Vagina (tissue), 2 donors: ENCODE data around the gene KPNB1. TPM values are rescaled to one million over a fixed set of nuclear protein-coding genes. Genes with fewer than 3 reads are reported as not detected.

Source experiments
- DNase-seq, 2 donors: peaks; one replicate each; pipeline ENCODE4 v3.0.0-alpha.2; 2017; ENCODE audit errors: extremely low spot score in 2 of 2
- H3K27ac ChIP-seq: fragments of 200-600 bp; sonication (generic); one replicate; pipeline ENCODE4 v1.5.1; 2019
- H3K27me3 ChIP-seq: fragments of 200-600 bp; sonication (generic); one replicate; pipeline ENCODE4 v1.5.1; 2019
- H3K36me3 ChIP-seq, 2 donors: fragments of 200-600 bp; sonication (generic); one replicate each; pipeline ENCODE4 v1.5.1; 2017 to 2019
- H3K4me1 ChIP-seq: fragments of 200-600 bp; sonication (generic); one replicate; pipeline ENCODE4 v1.5.1; 2019
- H3K4me3 ChIP-seq, 2 donors: fragments of 200-600 bp; sonication (generic); 1 replicate in 1 of 2; 2 replicates in 1 of 2; pipeline ENCODE4 v1.5.1; 2016 to 2019
- H3K9me3 ChIP-seq: fragments of 200-600 bp; sonication (generic); one replicate; pipeline ENCODE4 v1.5.1; 2019
- CTCF ChIP-seq, 3 experiments: fragments of 450-650 bp in 2 of 3; fragments of 200-600 bp in 1 of 3; sonication (generic) in 1 of 3; IDR thresholded peaks; one replicate each; pipeline ENCODE4 v1.5.1; 2017 to 2019; ENCODE audit warnings: antibody characterized with exemption in 3 of 3, mild to moderate bottlenecking in 2 of 3, moderate library complexity in 2 of 3
- POLR2A ChIP-seq, 2 donors: fragments of 450-650 bp; IDR thresholded peaks; one replicate each; pipeline ENCODE4 v1.6.1; 2017; ENCODE audit warnings: antibody characterized with exemption in 2 of 2, mild to moderate bottlenecking in 2 of 2, moderate library complexity in 2 of 2
- POLR2AphosphoS5 ChIP-seq, 2 donors: sonication (generic); formaldehyde crosslinking; IDR thresholded peaks; one replicate each; pipeline ENCODE4 v1.9.0; 2017; ENCODE audit warnings: antibody characterized with exemption in 2 of 2, mild to moderate bottlenecking in 2 of 2, low read depth in 1 of 2; ENCODE audit not compliant: insufficient read depth in 1 of 2
- intact Hi-C: fragments of 100-400 bp; cut with DNase I; formaldehyde crosslinking; loops from one replicate; pipeline ENCODE4 v1.15.1; 2023
- total RNA-seq: library from RNA; depleted of rRNA; stranded (reverse); fragments of >200 nt; gene quantifications from one replicate; pipeline ENCODE4 v1.2.3, GENCODE V29; 2016

Gene KPNB1
- total RNA-seq, 1 donor from 2014 or later: 157 TPM

GRCh38 chr17:47712330-47713023 lies 62.8 kb downstream of the KPNB1 start:
- H3K36me3 ChIP-seq: peaks cover 0 to 19% of the 10 kb centered on the region in 2 donors
- intact Hi-C loops: no loop called here
- DNase-seq: no peak
- no peak overlapping the region for H3K4me3 ChIP-seq
- H3K9me3 ChIP-seq: no peaks in the 10 kb centered on the region
- H3K27ac ChIP-seq: no peak overlapping the region
- TF ChIP-seq POLR2AphosphoS5 (IDR thresholded peaks at IDR 0.05; ENCODE audit: insufficient read depth in 1 of 2, low read depth in 1 of 2): no peak
- TF ChIP-seq POLR2A (IDR thresholded peaks at IDR 0.05): no peak
- no peak for TF ChIP-seq CTCF (IDR thresholded peaks at IDR 0.05)
- H3K4me1 ChIP-seq: no peaks in the 10 kb centered on the region
- H3K27me3 ChIP-seq: no peaks in the 10 kb centered on the region

- Histone ChIP-seq H3K27ac (no peak overlapping the region), H3K9me3 (no peaks in the 10 kb centered on the region), H3K4me1 (no peaks in the 10 kb centered on the region), H3K27me3 (no peaks in the 10 kb centered on the region), H3K4me3 (no peak overlapping the region), H3K36me3 (peaks cover 0 to 19% of the 10 kb centered on the region in 2 donors)
- DNase-seq: no peak
- intact Hi-C loops: no loop called here
- no peak for TF ChIP-seq POLR2A (IDR thresholded peaks at IDR 0.05)
- no peak for TF ChIP-seq CTCF (IDR thresholded peaks at IDR 0.05)
- no peak for TF ChIP-seq POLR2AphosphoS5 (IDR thresholded peaks at IDR 0.05; ENCODE audit: insufficient read depth in 1 of 2, low read depth in 1 of 2)
Observed at GRCh38 chr17:47713980-47714700, 64.4 kb downstream of the KPNB1 start.

GRCh38 chr17:47714773-47715396 lies 65.2 kb downstream of the KPNB1 start:
- H3K36me3 ChIP-seq: peaks cover 0 to 16% of the 10 kb centered on the region in 2 donors
- intact Hi-C loops: no loop called here
- no peak overlapping the region for H3K4me3 ChIP-seq
- H3K27ac ChIP-seq: no peak overlapping the region
- DNase-seq: no peak
- H3K4me1 ChIP-seq: no peaks in the 10 kb centered on the region
- no peaks in the 10 kb centered on the region for H3K9me3 ChIP-seq
- H3K27me3 ChIP-seq: no peaks in the 10 kb centered on the region
- no peak for TF ChIP-seq POLR2A (IDR thresholded peaks at IDR 0.05)
- no peak for TF ChIP-seq POLR2AphosphoS5 (IDR thresholded peaks at IDR 0.05; ENCODE audit: insufficient read depth in 1 of 2, low read depth in 1 of 2)
- no peak for TF ChIP-seq CTCF (IDR thresholded peaks at IDR 0.05)

GRCh38 chr17:47715669-47716325 lies 66.1 kb downstream of the KPNB1 start:
- Histone ChIP-seq H3K4me1 (peaks cover 3% of the 10 kb centered on the region), H3K9me3 (no peaks in the 10 kb centered on the region), H3K36me3 (peaks cover 0 to 7% of the 10 kb centered on the region in 2 donors), H3K27me3 (no peaks in the 10 kb centered on the region), H3K27ac (no peak overlapping the region), H3K4me3 (no peak overlapping the region)
- no peak for DNase-seq
- intact Hi-C loops: no loop called here
- TF ChIP-seq POLR2A (IDR thresholded peaks at IDR 0.05) (no peak), POLR2AphosphoS5 (IDR thresholded peaks at IDR 0.05; ENCODE audit: insufficient read depth in 1 of 2, low read depth in 1 of 2) (no peak), CTCF (IDR thresholded peaks at IDR 0.05) (no peak)
